Measurements from ENCODE around the gene NFS1.
A peak's percentile ranks its signal among the peaks of the same experiment; 100 is the strongest.

DNA sequence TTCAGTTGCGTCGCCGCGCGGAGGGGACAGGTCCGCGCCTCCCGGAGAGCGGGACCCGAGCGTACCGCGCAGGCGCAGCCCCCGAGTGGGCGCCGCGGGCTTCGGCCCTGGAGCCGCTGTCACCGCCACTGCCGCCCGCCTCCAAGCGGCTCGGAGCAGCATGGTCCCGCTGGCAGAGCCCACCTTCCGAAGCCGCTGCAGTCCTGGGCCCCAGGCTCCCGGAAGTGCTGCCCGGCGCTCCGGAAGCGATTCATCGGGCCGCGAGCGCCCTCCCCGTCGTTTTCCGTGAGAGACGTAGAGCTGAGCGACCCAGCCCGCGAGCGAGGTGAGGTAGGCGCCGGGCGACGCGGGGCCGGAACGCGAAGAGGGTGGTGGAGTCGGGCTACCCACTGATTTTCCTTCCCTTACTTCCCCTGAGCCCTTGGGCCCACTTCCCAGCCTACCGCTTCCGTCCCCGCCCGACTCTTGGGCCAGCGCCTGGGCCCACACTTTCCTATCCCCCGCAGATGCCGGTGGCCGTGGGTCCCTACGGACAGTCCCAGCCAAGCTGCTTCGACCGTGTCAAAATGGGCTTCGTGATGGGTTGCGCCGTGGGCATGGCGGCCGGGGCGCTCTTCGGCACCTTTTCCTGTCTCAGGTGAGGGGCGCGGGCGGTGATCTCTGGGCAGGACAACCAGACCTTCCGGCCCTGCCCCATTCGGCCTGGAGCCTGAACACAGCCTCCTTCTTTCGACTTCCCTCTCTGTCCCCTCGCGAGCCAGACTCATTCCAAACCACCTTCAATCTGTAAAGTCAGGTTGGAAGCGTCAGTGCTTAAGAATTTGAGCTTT is at the start of gene NFS1, which contains the start of gene ROMO1:
- TF ChIP-seq POLR2A (IDR thresholded peaks at IDR 0.05; ENCODE audit: low read depth), result peak; percentile 29
- TF ChIP-seq, protein P1, sequence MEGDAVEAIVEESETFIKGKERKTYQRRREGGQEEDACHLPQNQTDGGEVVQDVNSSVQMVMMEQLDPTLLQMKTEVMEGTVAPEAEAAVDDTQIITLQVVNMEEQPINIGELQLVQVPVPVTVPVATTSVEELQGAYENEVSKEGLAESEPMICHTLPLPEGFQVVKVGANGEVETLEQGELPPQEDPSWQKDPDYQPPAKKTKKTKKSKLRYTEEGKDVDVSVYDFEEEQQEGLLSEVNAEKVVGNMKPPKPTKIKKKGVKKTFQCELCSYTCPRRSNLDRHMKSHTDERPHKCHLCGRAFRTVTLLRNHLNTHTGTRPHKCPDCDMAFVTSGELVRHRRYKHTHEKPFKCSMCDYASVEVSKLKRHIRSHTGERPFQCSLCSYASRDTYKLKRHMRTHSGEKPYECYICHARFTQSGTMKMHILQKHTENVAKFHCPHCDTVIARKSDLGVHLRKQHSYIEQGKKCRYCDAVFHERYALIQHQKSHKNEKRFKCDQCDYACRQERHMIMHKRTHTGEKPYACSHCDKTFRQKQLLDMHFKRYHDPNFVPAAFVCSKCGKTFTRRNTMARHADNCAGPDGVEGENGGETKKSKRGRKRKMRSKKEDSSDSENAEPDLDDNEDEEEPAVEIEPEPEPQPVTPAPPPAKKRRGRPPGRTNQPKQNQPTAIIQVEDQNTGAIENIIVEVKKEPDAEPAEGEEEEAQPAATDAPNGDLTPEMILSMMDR (IDR thresholded peaks at IDR 0.05), result peak; percentile 14 to 42 (median 36)

Measured in esophagus muscularis mucosa (tissue), 3 donors.